GM04503 (cell line): ENCODE measurements around the gene HPSE2.

Experiments
- DNase-seq: peaks from one replicate; pipeline ENCODE4 v3.0.0-alpha.2; 2012; ENCODE audit warnings: low read depth

Gene HPSE2

DNA sequence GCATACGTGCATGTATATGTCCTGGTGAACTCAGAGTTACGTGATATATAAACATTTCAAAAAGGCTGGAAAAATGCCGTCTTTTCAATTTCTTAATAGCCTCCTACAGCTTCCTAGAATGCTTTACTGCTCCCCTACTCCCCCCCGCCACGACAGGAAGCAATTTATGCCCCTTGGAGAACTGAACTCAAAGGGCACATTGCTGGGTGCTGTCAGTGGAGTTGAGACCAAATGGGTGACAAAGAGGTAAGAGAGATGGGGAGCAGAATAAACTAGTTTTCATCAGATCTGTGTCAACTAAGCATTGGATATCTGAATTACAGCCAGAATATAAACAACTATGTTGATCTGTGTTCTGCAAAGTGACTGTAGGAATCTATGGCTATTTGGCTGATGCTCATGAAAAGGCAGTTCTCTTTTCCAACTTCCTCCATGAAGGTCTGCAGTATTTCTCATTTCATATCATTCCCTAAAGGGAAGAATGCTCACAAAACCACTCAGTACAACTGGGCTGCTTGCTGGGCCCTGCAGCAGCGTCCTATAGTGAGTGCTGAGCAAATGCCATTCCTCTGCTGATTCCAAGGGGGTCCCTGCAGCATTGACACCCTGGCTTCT, 617.6 kb downstream of the HPSE2 start:
- no peak for DNase-seq

DNA sequence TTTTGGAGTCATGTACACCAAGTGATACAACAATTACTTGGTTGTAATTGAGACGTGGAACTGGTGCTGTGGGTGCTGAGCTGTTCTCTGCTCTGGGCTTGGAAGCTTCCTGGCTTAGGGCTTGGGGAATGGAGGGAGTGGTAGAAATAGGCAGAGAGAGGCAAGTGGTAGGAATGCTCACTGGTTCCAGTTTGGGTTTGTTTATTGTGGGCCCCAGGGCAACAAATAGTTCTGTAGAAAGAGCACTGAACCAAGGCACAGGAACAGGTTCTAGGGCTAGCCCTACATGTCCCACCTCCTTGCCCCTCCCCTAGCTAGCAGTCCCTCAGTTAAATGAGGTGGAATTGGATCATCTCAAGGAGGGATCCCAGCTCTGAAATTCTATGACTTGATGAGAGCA, 622.2 kb downstream of the HPSE2 start:
- no peak for DNase-seq

DNA sequence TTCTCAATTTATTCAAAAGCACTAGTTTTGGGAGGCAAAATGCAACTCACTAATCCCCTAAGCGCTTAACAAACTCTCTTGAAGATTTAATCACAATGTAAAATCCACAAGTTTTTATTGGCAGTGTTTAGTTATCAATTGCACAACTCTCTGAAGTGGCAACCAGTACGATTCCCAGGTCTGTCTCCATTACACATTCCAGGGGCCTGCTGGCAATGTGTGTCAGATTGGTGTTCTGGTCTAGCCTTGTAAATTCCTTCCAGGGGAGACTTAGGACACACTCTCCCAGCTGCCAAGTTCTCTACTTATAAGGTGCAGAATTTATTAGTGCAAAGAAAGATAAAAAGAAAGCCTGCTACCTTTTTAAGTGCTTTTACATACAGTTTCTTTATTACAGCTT, 624.2 kb downstream of the HPSE2 start:
- DNase-seq, result no peak

DNA sequence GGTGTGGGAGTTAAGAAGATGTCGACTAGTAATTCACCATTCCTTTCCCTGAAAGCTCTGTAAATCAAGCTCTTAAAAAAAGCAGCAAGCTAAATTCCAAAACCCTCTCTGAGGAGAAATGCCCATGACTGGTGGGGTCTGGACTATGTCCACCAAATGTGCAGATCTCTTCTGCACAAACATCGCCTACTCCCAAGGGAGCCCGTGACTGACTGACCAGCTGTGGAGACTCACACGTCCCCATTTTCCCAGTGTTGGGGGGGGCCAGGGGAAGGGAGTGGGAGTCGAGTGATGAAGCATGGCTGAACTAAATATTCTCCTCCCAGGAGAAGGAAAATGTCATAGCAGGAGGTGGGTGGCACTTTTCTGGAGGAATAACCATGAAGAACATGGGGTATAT, 624.8 kb downstream of the HPSE2 start:
- DNase-seq, result no peak

DNA sequence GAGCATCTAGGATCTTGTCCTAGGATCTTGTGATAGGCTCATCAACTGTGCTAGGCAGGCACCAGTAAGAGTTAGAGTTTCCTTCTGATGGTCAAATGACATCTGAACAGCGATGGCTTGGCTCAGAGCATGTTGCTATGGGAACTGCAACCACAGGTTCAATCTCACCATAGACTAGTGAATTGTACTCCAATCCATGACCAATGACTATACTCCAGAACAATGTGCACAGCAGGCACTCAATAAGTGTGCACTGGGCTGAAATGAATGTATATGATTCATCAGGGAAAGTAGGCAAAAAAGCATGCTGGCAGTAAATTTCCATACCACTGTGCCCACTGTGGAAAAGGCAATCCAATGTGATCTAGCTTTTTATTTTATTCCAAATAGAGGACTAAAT, 625.4 kb downstream of the HPSE2 start:
- no peak for DNase-seq

DNA sequence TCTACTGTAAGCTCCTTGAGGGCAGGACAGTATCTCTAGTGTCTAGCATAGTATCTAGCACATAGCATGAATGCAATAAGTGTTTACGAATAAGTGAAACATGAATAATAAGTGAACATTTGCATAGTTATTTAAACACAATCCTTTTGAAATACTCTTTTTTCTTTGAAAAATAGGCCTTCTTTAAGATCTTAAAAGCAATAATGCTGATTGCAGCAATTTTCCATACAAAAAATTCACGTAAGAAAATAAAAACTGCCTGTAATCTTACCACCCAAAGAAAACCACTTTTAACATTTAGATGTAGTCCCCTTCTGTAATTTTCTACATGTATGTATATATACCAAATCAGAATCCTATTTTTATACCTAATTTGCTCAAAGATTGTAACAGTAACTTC, 626.4 kb downstream of the HPSE2 start:
- DNase-seq, result no peak

DNA sequence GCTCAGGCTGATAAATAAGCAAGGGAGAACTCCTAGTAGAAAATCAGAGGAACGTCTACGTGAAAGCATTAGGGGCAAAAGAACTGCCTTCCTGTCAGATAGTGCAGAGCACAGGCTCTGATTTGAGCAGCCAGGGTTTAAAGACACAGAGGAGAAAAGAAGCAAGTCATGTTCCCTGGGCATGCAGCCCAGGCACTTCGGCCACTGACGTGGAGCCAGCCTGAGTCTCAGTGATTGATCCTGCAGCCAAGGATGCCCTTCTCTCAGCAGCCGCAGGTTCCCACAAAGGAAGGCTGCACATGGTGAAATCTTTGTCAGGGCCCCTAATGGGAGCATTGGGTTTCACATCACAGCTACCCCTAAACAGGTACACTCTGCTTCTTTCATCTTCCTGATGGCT, 627.2 kb downstream of the HPSE2 start:
- DNase-seq, result no peak

DNA sequence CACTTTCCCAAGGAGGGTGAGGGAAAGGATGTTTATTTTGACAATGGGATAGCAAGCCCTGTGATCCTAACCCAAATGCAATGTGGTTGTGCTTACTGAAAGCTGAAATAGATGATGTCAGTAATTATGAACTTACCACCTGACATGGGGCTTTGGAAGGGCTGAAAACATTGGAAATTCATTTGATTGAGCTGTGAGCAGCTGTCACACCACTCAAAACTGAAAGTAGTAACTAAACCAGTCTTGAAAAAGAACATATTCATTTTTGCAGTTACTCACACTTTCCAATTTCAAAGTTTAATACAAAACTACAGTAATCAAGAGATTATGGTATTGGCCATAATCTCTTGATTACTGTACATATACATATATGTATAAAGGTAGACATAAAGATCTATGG, 633.4 kb downstream of the HPSE2 start:
- DNase-seq, result no peak

DNA sequence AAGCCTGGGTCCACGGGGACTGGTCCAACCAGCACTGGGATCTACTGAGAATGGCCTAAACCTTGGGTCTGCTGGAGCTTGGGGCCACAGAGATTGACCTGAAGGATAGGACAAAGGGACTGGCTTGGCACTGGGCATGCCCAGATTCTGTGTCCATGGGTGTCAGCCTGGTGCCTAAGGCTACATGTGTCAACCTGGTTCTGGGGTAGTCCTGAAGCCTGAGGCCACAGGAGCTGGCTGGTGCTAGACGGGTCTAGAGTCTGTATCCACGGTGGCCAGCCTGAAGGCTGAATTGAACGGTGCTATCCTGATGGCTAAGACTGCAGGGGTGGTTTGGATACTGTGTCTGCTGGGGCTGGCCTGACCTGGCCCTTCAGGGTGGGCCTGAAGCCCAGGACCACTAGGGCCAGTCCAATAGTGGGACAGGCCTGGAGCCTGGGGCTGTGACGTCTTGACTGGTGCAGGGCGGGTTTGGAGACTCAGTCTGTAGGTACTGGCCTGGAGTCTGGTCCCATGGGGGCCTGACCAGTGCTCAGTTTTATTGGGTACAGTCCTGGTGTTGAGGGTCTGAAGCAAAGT, 636.5 kb downstream of the HPSE2 start:
- DNase-seq, result no peak

DNA sequence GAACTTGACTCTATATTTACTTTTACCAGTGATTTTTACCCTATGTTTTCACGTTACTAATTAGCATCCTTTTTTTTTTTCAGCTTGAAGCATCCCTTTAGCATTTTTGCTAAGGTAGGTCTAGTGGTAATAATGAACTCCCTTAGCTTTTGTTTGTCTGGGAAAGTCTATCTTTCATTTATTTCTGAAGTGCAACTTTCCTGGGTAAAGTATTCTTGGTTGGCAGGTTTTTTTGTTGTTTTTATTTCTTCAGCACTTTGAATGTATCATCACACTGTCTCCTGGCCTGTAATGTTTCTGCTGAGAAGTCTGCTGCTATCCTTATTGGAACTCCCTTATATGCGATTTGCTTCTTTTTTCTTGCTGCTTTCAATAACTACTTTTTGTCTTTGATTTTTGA, 639.2 kb downstream of the HPSE2 start:
- DNase-seq, result no peak

DNA sequence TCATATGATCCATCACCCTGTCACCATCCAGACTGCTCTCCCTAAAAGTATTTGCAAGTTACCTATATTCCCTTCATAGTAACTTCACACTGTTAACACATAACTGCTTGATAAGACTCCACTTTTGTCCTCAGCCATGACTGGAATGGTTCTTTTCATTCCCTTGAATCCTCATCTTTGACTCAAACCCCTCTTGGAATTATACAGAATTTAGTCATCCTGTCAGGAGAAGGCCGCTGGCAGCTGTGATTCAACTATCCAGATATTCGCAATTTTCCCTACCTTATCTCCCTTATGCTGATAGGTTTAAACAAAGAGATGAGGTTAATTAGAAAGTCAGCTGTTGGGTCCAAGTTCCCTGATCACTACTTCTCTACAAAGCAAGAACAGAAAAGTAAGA, 646.0 kb downstream of the HPSE2 start:
- no peak for DNase-seq

DNA sequence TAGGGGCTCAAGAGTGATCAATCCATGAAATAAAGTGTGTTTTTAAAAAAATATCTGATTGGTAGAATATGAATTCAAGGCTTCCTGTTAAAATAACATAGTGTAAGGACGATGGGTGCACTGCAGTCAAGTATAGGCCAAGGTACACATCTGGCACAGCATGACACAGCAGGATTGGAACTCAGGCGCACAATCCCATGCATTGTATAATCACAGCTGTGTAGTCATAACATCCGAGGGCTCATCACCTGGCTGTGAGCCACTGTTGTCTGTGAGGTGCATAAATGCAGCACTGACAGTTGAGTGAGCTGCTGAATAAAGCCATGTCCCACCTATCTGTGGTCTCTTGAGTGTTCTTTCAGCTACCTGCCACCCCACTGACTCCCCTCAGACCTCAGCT, 646.6 kb downstream of the HPSE2 start:
- DNase-seq, result no peak

DNA sequence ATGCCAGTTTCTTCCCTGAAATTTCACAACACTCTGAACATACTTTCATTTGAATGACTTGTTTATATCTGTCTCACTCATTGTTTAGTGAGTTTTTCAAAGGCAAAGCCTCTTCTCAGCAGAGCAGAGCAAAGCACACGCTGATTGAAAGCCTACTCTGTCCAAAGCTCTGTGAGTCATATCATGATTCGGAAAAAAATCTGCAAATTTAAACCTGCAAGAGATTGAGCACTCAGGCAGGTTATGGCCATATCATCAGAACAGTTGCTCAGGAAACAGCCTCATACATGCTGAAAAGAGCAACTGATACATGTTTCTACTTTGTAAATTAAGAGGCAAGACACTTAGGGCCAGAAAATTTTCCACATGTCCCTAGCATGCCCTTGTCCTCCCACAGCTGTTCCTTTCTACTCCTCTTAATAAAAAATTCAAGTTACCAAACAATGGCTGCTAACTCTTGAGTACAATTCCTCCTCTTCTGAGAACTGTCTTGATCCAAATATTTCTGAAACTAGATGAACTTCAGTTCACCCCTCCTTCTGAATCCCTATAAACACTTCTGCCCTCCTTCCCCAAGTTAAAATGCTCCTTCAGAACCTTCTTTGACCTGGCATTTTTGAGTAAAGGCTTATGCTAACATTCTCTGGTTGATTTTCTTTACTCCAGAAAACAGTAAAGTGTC, 648.4 kb downstream of the HPSE2 start:
- no peak for DNase-seq

DNA sequence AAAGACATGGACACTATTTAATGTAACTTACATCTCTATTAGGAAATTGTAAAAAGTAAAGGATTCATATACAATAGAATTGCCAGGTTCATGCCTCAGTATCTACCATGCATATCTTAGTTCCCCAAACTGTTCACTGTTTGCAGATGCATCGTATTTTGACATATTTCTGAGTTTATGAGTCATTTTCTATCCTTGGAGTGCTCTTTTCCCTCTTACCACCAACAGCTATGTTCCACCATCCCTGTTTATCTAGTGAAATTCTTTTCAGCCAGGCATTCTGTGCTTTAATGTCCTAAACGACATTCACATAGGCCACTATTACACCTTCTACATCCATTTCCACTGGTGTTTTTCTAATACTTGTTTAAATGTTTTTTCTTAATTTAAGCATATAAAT, 649.6 kb downstream of the HPSE2 start:
- no peak for DNase-seq

DNA sequence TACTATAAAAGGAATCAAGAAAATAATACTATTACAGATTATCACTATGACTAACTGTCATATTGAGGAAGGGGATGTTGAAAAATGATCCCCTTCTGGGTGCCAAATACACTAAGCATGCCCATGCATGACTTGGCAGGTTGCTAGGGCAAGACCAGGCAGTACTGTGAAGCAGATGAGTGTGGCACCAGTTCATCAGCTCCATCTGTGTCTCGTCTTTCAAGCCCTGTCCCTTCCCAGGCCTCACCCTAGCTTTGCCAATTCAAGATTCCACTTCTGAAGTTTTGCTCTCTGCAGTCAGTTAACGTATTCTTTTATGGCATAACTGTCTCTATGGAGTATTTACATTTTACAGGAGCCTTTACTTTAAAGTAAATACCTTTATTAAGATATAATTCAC, 653.3 kb downstream of the HPSE2 start:
- no peak for DNase-seq

DNA sequence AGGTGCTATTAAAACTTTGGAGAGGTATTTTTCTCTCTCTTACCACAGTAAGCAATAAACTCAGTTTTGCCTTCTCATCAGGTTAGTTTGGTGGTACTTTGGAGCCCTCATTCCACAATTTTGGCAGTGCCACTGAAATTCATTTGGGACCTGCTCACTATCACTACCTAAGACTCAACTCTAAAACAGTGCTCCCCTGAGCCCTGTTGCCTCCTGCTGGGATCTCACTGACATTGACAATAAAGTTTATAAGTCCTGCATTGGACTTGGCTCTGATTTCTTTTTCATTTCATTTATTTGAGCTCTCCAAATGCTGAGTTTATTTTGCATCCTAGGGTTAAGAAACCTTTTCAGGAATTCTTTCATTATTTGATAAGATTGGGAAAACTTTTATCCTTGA, 658.1 kb downstream of the HPSE2 start:
- no peak for DNase-seq

DNA sequence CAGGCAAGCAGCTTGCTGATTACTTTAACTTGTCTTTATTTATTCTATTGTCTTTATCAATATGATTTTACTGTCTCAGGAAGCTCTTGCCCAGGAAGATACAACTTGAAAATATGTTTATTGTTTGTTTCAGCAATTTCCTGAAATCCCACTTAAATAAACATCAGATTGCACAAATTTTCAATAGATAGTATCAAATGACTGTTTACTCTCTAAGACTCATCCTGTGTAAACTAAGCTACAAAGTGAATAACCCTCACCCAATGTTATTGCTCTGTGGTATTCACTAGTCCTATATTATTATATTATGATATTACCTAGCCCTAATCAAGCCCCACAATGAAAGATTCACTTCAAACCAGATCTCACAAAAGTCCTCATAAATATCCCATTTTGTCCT, 658.5 kb downstream of the HPSE2 start:
- DNase-seq, result no peak

DNA sequence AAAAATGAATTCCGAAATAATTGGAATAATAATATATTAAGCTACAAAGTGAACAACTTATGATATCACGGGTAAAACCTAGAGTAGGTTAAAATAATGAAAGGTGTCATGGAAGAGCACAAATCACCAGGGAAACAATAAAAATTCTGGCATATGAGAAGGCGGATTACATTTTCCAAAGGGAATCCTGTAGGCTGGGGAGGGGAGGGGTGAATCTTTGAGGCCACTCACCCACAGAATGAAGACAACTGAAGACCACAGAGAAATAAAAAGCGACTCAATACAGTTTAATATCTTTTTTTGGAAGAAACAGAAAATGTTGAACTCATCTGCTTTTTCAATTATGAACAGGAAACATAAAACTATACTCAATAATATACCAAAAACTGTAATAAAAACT, 659.6 kb downstream of the HPSE2 start:
- no peak for DNase-seq

DNA sequence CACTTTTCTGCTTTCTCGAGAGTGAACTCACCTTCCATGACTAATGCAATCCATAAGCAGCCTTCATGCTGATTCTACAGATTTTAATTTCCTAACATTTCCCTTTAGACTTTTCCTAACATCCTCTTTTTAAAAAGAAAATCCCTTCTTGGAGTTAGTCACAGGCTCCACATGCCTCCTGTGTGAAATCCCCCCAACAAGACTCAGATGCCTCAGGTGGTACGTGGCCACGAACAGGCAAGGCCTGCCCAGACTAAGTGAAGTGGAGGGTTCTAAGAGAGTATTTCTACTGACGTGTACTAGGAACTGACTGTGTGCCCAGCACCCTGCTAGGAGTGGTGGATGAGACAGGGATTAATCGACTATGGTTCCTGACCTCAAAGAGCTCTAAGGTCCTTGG, 663.1 kb downstream of the HPSE2 start:
- no peak for DNase-seq

DNA sequence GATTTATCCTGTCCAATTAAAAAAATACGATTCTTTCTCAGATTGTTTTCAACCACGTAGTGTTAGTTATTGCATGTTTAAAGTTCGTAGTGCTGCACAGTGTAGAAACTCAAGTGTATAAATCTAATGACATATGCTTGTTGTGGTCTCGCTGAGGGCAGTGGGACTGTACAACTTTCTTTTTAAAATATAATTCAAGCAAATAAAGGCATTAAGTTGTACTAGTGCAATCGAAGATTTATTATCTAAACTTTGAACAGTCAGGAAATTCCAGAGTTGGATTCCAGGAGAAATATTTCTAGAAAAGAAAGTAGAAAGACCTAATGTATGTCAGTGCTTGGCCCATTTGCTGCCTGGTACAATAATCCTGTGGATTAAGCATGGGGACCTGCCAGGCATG, 664.8 kb downstream of the HPSE2 start:
- DNase-seq, result no peak

DNA sequence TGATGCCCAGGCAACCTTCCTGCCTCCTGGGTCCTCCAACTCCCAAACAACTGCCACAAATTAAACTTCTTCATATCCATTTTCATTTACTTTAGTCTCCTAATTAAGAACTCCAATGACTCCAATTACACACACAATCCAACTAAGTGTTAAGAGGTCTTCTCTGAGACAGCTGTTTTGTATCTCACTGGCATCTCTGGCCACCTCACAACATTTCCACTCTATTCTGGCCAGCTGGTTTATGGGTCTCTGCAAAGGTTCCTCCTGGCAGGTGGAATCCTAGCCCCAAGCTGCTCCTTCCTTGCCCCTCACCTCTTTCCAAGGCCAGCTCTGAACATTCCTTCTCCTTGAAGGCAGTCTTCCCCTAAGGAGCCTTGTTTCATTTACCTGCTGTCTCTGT, 665.8 kb downstream of the HPSE2 start:
- DNase-seq, result no peak

DNA sequence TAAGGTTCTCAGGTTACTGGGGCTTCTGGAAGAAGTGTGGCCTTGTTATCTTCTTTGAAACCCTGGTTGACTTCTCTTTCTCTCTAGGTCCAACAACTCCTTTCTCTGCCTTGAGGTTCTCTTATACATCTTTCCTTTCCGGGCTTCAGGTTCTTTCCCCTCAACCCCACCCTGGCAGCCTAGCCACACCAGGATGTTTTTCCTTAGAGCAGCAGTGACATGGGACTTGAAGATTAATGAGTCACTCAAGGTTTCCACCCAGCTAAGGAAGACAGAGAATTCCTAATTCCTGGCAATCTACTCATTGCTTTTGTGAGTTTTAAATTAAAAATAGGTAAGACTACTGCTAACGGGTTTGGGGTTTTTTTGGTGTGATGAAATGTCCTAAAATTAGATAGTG, 667.1 kb downstream of the HPSE2 start:
- no peak for DNase-seq

DNA sequence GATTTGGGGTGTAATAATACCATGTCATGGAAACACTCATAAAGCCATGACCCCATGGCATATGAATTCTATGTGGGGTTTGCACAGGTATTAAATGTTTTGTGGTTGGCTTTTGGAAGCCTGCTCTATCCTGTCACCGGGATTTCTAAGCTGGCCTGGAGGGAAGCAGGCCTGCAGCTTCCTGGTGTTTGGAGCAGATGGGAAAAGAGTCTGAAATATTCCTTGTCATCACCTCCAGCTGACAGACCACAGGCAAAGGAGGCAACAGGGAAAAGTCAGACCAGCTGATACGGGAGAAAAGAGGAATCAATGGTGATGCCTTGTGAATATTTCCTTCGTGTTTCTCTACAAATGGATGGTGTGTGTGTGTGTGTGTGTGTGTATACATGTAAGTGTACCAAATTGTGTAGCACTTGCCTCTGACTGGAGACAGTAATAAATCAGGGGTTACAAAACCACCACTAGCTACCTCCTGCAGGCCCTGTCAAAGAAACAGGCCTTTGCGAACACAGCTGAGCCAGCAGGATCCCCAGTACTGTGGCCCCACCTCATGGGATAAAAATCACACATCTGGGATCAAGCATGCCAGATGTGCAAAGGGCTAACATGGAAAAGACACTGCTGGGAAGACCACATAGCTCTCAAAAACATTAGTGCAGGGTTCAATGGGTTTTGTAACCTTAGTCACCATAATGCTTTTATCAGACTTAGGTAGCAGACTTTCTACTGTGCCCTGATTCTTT, 668.1 kb downstream of the HPSE2 start:
- DNase-seq, result no peak
